MM.1S (cell line): ENCODE measurements around the gene ZNF337.

Source experiments
- EZH2 ChIP-seq: fragments of 300-600 bp; sonication (generic); optimal IDR thresholded peaks from 2 replicates; pipeline ENCODE3; 2017; ENCODE audit warnings: low read depth, mild to moderate bottlenecking, antibody characterized with exemption, low read length, mixed read lengths
- TF ChIP-seq, protein P1 (sequence below): fragments of 300-600 bp; sonication (generic); IDR thresholded peaks from 2 replicates; pipeline ENCODE4 v1.5.1; 2016; ENCODE audit warnings: antibody characterized with exemption, low read length, mixed read lengths

DNA sequence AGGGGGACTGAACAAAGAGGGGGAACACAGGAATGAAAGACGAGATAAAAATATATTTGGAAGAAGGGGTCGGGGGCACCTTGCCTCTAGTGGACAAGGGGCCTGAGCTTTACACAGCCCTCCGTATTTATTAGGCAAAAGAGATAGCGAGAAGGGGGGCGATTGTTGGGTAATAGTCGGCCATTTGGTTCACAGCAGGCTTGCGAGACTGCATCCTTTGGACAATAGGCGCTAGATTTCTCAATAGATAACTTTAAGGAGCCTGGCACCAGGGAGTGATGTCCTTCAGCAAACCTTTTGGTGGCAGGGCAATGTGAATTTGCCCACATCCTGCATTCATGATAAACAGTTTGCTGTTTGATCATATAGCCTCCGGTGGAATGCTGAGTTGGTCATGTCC is 69.9 kb downstream of the ZNF337 start:
- TF ChIP-seq, protein P1, sequence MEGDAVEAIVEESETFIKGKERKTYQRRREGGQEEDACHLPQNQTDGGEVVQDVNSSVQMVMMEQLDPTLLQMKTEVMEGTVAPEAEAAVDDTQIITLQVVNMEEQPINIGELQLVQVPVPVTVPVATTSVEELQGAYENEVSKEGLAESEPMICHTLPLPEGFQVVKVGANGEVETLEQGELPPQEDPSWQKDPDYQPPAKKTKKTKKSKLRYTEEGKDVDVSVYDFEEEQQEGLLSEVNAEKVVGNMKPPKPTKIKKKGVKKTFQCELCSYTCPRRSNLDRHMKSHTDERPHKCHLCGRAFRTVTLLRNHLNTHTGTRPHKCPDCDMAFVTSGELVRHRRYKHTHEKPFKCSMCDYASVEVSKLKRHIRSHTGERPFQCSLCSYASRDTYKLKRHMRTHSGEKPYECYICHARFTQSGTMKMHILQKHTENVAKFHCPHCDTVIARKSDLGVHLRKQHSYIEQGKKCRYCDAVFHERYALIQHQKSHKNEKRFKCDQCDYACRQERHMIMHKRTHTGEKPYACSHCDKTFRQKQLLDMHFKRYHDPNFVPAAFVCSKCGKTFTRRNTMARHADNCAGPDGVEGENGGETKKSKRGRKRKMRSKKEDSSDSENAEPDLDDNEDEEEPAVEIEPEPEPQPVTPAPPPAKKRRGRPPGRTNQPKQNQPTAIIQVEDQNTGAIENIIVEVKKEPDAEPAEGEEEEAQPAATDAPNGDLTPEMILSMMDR: no peak
- TF ChIP-seq EZH2: no peak
